Neural progenitor cell (in vitro differentiated cells): ENCODE measurements around the gene DNAJC15. TPM values are rescaled to one million over a fixed set of nuclear protein-coding genes. Genes with fewer than 3 reads are reported as not detected.
A peak's percentile ranks its signal among the peaks of the same experiment; 100 is the strongest.
"Not testable (repeated sequence)": the region's sequence is repeated elsewhere in the genome, so short reads cannot be mapped to it uniquely, and the experiment has no call there.

Experiments
- DNase-seq: peaks from one replicate; pipeline ENCODE4 v3.0.0-alpha.2; 2016; ENCODE audit warnings: low spot score
- H2AFZ ChIP-seq: fragments of 200-600 bp; sonication (generic); replicated peaks from 2 replicates; pipeline ENCODE4 v1.6.1; 2016; ENCODE audit warnings: antibody characterized with exemption
- H3F3A ChIP-seq: fragments of 200-600 bp; sonication (generic); 2 replicates; pipeline ENCODE4 v1.6.1; 2016; ENCODE audit warnings: antibody characterized with exemption, low read depth
- H3K27ac ChIP-seq: fragments of 200-600 bp; sonication (generic); 2 replicates; pipeline ENCODE4 v1.5.1; 2016; ENCODE audit warnings: mild to moderate bottlenecking
- H3K27me3 ChIP-seq: fragments of 200-600 bp; sonication (generic); 2 replicates; pipeline ENCODE4 v1.6.1; 2016; ENCODE audit warnings: mild to moderate bottlenecking, moderate library complexity
- H3K36me3 ChIP-seq: fragments of 200-600 bp; sonication (generic); 2 replicates; pipeline ENCODE4 v1.5.1; 2016
- H3K4me1 ChIP-seq: fragments of 200-600 bp; sonication (generic); 2 replicates; pipeline ENCODE4 v1.6.1; 2016; ENCODE audit warnings: mixed run types
- H3K4me2 ChIP-seq: fragments of 200-600 bp; sonication (generic); 2 replicates; pipeline ENCODE4 v1.6.1; 2016
- H3K4me3 ChIP-seq: fragments of 200-600 bp; sonication (generic); 2 replicates; pipeline ENCODE4 v1.5.1; 2016
- H3K79me2 ChIP-seq: fragments of 200-600 bp; sonication (generic); 2 replicates; pipeline ENCODE4 v1.6.1; 2016; ENCODE audit warnings: low read depth
- H3K9ac ChIP-seq: fragments of 200-600 bp; sonication (generic); 2 replicates; pipeline ENCODE4 v1.6.1; 2016
- H3K9me3 ChIP-seq: fragments of 200-600 bp; sonication (generic); 2 replicates; pipeline ENCODE4 v1.5.1; 2016; ENCODE audit warnings: low read depth
- H4K20me1 ChIP-seq: fragments of 200-600 bp; sonication (generic); 2 replicates; pipeline ENCODE4 v1.6.1; 2016; ENCODE audit warnings: low read depth
- H3K27ac Mint-ChIP-seq: 3 replicates; pipeline ENCODE4 v1.8.0; 2021; ENCODE audit warnings: mixed read lengths
- H3K27me3 Mint-ChIP-seq: 2 replicates; pipeline ENCODE4 v1.8.0; 2022; ENCODE audit warnings: low read depth, mild to moderate bottlenecking, inconsistent platforms, moderate library complexity, mixed read lengths; ENCODE audit not compliant: insufficient read depth
- H3K36me3 Mint-ChIP-seq: 3 replicates; pipeline ENCODE4 v1.8.0; 2021; ENCODE audit warnings: mixed read lengths
- H3K4me1 Mint-ChIP-seq: 3 replicates; pipeline ENCODE4 v1.8.0; 2021; ENCODE audit warnings: mixed read lengths
- H3K4me3 Mint-ChIP-seq: 3 replicates; pipeline ENCODE4 v1.8.0; 2021; ENCODE audit warnings: mild to moderate bottlenecking, moderate library complexity, mixed read lengths
- H3K9me3 Mint-ChIP-seq: 3 replicates; pipeline ENCODE4 v1.8.0; 2020; ENCODE audit warnings: mixed read lengths
- EZH2 ChIP-seq: fragments of 200-600 bp; sonication (generic); IDR thresholded peaks from 2 replicates; pipeline ENCODE4 v1.6.1; 2017; ENCODE audit warnings: antibody characterized with exemption, mild to moderate bottlenecking, moderate library complexity
- EZH2phosphoT487 ChIP-seq: fragments of 200-600 bp; sonication (generic); IDR thresholded peaks from 2 replicates; pipeline ENCODE4 v1.6.1; 2017; ENCODE audit warnings: antibody characterized with exemption
- total RNA-seq: library from RNA; depleted of rRNA; stranded (reverse); fragments of >200 nt; gene quantifications from 2 replicates; pipeline ENCODE4 v1.2.3, GENCODE V29; 2015; ENCODE audit warnings: low replicate concordance
- TF ChIP-seq, protein P1 (sequence below): fragments of 200-600 bp; sonication (generic); IDR thresholded peaks from 2 replicates; pipeline ENCODE4 v1.5.1; 2017; ENCODE audit warnings: antibody characterized with exemption, mild to moderate bottlenecking

DNAJC15 gene
- total RNA-seq, 1 donor from 2014 or later: 3.2 TPM

DNA sequence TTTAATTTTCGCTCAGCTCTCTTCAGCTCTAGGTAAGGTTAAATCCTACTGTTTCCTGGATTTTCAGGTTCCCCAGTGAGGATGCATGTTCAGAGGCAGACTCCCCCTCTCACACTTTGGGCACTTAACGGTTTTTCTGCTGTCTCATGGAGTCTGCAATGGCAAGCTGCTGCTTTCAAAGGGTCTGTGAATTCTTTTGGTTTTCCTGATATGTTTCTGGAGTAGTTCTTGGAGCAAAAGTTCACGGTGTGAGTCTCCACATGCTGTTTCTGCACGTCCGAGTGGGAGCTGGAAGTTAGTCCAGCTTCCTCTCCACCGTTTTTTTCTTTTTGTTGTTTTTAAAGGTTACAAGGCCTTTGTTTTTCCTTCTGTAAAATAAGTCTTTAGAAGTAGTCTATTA is 35.4 kb downstream of the DNAJC15 start:
- Mint-ChIP-seq H3K27me3 (peaks cover 10% of the 10 kb centered on the region), H3K36me3 (peaks cover 17% of the 10 kb centered on the region), H3K4me1 (peaks cover 13% of the 10 kb centered on the region), H3K9me3 (peaks cover 36% of the 10 kb centered on the region), H3K4me3 (no peak overlapping the region), H3K27ac (no peak overlapping the region)
- Histone ChIP-seq H3K79me2 (peaks cover 21% of the 10 kb centered on the region), H3K4me1 (peaks cover 56% of the 10 kb centered on the region), H3K9me3 (no peaks in the 10 kb centered on the region), H3K27ac (no peak overlapping the region), H3K4me3 (no peak overlapping the region), H3K27me3 (no peaks in the 10 kb centered on the region), H2AFZ (no peak overlapping the region), H3K9ac (no peak overlapping the region), H4K20me1 (no peaks in the 10 kb centered on the region), H3K36me3 (no peaks in the 10 kb centered on the region), H3K4me2 (no peak overlapping the region), H3F3A (peaks cover 44% of the 10 kb centered on the region)
- TF ChIP-seq EZH2phosphoT487: no peak
- TF ChIP-seq, protein P1, sequence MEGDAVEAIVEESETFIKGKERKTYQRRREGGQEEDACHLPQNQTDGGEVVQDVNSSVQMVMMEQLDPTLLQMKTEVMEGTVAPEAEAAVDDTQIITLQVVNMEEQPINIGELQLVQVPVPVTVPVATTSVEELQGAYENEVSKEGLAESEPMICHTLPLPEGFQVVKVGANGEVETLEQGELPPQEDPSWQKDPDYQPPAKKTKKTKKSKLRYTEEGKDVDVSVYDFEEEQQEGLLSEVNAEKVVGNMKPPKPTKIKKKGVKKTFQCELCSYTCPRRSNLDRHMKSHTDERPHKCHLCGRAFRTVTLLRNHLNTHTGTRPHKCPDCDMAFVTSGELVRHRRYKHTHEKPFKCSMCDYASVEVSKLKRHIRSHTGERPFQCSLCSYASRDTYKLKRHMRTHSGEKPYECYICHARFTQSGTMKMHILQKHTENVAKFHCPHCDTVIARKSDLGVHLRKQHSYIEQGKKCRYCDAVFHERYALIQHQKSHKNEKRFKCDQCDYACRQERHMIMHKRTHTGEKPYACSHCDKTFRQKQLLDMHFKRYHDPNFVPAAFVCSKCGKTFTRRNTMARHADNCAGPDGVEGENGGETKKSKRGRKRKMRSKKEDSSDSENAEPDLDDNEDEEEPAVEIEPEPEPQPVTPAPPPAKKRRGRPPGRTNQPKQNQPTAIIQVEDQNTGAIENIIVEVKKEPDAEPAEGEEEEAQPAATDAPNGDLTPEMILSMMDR: no peak
- no peak for TF ChIP-seq EZH2
- no peak for DNase-seq

- not testable (repeated sequence) for H2AFZ ChIP-seq, DNase-seq, H3K9ac ChIP-seq, H3K27me3 Mint-ChIP-seq, H3K4me3 ChIP-seq, H3K4me2 ChIP-seq, H3K9me3 ChIP-seq, H3K36me3 ChIP-seq, H3K4me3 Mint-ChIP-seq, H4K20me1 ChIP-seq, H3K27me3 ChIP-seq, H3K27ac ChIP-seq, H3K27ac Mint-ChIP-seq
- Mint-ChIP-seq H3K36me3 (peaks cover 17% of the 10 kb centered on the region), H3K9me3 (peaks cover 36% of the 10 kb centered on the region), H3K4me1 (peaks cover 13% of the 10 kb centered on the region)
- Histone ChIP-seq H3K79me2 (peaks cover 21% of the 10 kb centered on the region), H3F3A (peaks cover 35% of the 10 kb centered on the region), H3K4me1 (peaks cover 47% of the 10 kb centered on the region)
These were observed 36.4 kb downstream of the DNAJC15 start for GRCh38 chr13:43059779-43060178.

- not testable (repeated sequence) for DNase-seq, H3K4me3 ChIP-seq, H4K20me1 ChIP-seq, H3K9me3 ChIP-seq, H3K27me3 ChIP-seq, H3K9ac ChIP-seq, H3K27ac Mint-ChIP-seq, H3K27me3 Mint-ChIP-seq, H3K4me2 ChIP-seq, H3K27ac ChIP-seq, H3K4me3 Mint-ChIP-seq, H3K36me3 ChIP-seq
- peaks cover 13% of the 10 kb centered on the region for H3K4me1 Mint-ChIP-seq
- peaks cover 21% of the 10 kb centered on the region for H3K79me2 ChIP-seq
- H3K9me3 Mint-ChIP-seq: peaks cover 36% of the 10 kb centered on the region
- H2AFZ ChIP-seq: peak overlapping the region; percentile 7
- peaks cover 38% of the 10 kb centered on the region for H3K4me1 ChIP-seq
- H3F3A ChIP-seq: peaks cover 25% of the 10 kb centered on the region
- peaks cover 17% of the 10 kb centered on the region for H3K36me3 Mint-ChIP-seq
These were observed 37.4 kb downstream of the DNAJC15 start for GRCh38 chr13:43060806-43061205.

GRCh38 chr13:43061496-43062280 is 38.3 kb downstream of the DNAJC15 start:
- Mint-ChIP-seq H3K27ac (no peak overlapping the region), H3K9me3 (peaks cover 32% of the 10 kb centered on the region), H3K4me1 (peaks cover 9% of the 10 kb centered on the region), H3K4me3 (no peak overlapping the region), H3K36me3 (peaks cover 15% of the 10 kb centered on the region), H3K27me3 (peaks cover 10% of the 10 kb centered on the region)
- Histone ChIP-seq H3K9me3 (no peaks in the 10 kb centered on the region), H3K4me1 (peaks cover 30% of the 10 kb centered on the region), H3K9ac (no peak overlapping the region), H3K79me2 (peaks cover 15% of the 10 kb centered on the region), H3F3A (peaks cover 16% of the 10 kb centered on the region), H3K36me3 (no peaks in the 10 kb centered on the region), H2AFZ (no peak overlapping the region), H3K27ac (no peak overlapping the region), H3K4me2 (no peak overlapping the region), H3K27me3 (no peaks in the 10 kb centered on the region), H3K4me3 (no peak overlapping the region), H4K20me1 (no peaks in the 10 kb centered on the region)
- TF ChIP-seq, protein P1: no peak
- no peak for TF ChIP-seq EZH2
- TF ChIP-seq EZH2phosphoT487: no peak
- DNase-seq: no peak
